ENCODE results near the gene ADAMTSL4. TPM values are rescaled to one million over a fixed set of nuclear protein-coding genes. Genes with fewer than 3 reads are reported as not detected.
"Not testable (repeated sequence)": the region's sequence is repeated elsewhere in the genome, so short reads cannot be mapped to it uniquely, and the experiment has no call there.

ADAMTSL4 gene
- total and polyA plus RNA-seq, 2 donors (not counting 1 experiment from before 2014, with no cell fraction given) = 7.3 to 13.0 TPM

DNA sequence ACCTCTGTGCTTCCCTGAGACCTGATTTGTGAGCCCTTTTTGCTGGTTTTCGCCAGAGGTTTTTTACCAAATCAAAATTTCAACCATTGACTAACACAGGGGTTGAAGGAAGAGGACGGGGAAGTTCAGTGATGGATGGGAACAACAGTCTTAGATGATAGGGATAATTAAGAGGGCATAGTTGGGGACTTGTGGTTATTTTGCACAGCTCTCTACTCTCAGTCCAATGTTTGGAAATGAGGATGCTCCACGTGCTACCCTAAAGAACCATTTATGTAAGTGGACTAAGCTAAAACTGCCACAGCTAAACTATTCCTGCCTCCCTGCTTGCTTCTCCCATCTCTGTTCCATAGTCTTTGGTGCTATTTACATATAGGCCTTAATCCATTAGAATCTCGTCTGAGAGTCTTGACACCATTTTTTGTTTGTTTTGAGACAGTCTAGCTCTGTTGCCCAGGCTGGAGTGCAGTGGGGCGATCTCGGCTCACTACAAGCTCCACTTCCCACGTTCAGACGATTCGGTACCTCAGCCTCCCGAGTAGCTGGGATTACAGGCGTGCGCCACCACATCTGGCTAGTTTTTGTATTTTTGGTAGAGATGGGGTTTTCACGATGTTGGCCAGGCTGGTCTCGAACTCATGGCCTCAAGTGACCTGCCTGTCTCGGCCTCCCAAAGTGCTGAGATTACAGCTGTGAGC lies 30.9 kb downstream of the ADAMTSL4 start:
- Histone ChIP-seq H3K27me3 (ENCODE audit: control insufficient read depth, insufficient read depth, low read length) (no peaks in the 10 kb centered on the region), H3K9me3 (ENCODE audit: control insufficient read depth, insufficient read depth, low read depth, low read length) (no peaks in the 10 kb centered on the region), H4K20me1 (ENCODE audit: control insufficient read depth, extremely low read depth, insufficient read depth, low read length) (peaks cover 21% of the 10 kb centered on the region), H3K79me2 (ENCODE audit: control insufficient read depth, insufficient read depth, low read length) (peaks cover 49% of the 10 kb centered on the region), H3K27ac (ENCODE audit: insufficient read depth, low read length) (peak overlapping the region; percentile 97), H2AFZ (ENCODE audit: low read length) (peak overlapping the region; percentile 43), H3K4me2 (ENCODE audit: extremely low read depth, insufficient read depth, low read length) (peak overlapping the region; percentile 93), H3K4me3 (replicated peaks in 1 of 4; ENCODE audit: control extremely low read depth in 1 of 4, insufficient read depth in 1 of 4, low read depth in 3 of 4, low read length in 4 of 4) (peak overlapping the region; percentile 54 to 62 (median 60)), H3K4me1 (ENCODE audit: control insufficient read depth, extremely low read depth, insufficient read depth, low read length) (peaks cover 3% of the 10 kb centered on the region), H3K36me3 (ENCODE audit: control insufficient read depth, insufficient read depth, low read length) (peaks cover 19% of the 10 kb centered on the region), H3K9ac (ENCODE audit: insufficient read depth, low read length) (peak overlapping the region; percentile 70)
- no peak for TF ChIP-seq EZH2 (IDR thresholded peaks at IDR 0.05; ENCODE audit: low read length, missing control alignments)
- TF ChIP-seq, protein P1, sequence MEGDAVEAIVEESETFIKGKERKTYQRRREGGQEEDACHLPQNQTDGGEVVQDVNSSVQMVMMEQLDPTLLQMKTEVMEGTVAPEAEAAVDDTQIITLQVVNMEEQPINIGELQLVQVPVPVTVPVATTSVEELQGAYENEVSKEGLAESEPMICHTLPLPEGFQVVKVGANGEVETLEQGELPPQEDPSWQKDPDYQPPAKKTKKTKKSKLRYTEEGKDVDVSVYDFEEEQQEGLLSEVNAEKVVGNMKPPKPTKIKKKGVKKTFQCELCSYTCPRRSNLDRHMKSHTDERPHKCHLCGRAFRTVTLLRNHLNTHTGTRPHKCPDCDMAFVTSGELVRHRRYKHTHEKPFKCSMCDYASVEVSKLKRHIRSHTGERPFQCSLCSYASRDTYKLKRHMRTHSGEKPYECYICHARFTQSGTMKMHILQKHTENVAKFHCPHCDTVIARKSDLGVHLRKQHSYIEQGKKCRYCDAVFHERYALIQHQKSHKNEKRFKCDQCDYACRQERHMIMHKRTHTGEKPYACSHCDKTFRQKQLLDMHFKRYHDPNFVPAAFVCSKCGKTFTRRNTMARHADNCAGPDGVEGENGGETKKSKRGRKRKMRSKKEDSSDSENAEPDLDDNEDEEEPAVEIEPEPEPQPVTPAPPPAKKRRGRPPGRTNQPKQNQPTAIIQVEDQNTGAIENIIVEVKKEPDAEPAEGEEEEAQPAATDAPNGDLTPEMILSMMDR (conservative IDR thresholded peaks at IDR 0.05 in 1 of 2, IDR thresholded peaks at IDR 0.05 in 1 of 2; ENCODE audit: low read depth in 1 of 2, low read length in 2 of 2) = no peak
- DNase-seq (ENCODE audit: low read depth in 2 of 2) = no peak

- not testable (repeated sequence) for H2AFZ ChIP-seq (ENCODE audit: low read length); DNase-seq (ENCODE audit: low read depth in 2 of 2); H3K9me3 ChIP-seq (ENCODE audit: control insufficient read depth, insufficient read depth, low read depth, low read length); H3K4me2 ChIP-seq (ENCODE audit: extremely low read depth, insufficient read depth, low read length); H3K9ac ChIP-seq (ENCODE audit: insufficient read depth, low read length); H3K27ac ChIP-seq (ENCODE audit: insufficient read depth, low read length); H3K27me3 ChIP-seq (ENCODE audit: control insufficient read depth, insufficient read depth, low read length); H3K4me3 ChIP-seq (replicated peaks in 1 of 4; ENCODE audit: control extremely low read depth in 1 of 4, insufficient read depth in 1 of 4, low read depth in 3 of 4, low read length in 4 of 4); H3K4me1 ChIP-seq (ENCODE audit: control insufficient read depth, extremely low read depth, insufficient read depth, low read length)
- H3K36me3 ChIP-seq (ENCODE audit: control insufficient read depth, insufficient read depth, low read length) = peaks cover 15% of the 10 kb centered on the region
- H4K20me1 ChIP-seq (ENCODE audit: control insufficient read depth, extremely low read depth, insufficient read depth, low read length) = peaks cover 14% of the 10 kb centered on the region
- H3K79me2 ChIP-seq (ENCODE audit: control insufficient read depth, insufficient read depth, low read length) = peaks cover 40% of the 10 kb centered on the region
Measured at GRCh38 chr1:150580966-150581365, 31.8 kb downstream of the ADAMTSL4 start.

GRCh38 chr1:150581437-150581836 lies 32.2 kb downstream of the ADAMTSL4 start:
- H3K27ac ChIP-seq (ENCODE audit: insufficient read depth, low read length); H3K27me3 ChIP-seq (ENCODE audit: control insufficient read depth, insufficient read depth, low read length); H3K4me2 ChIP-seq (ENCODE audit: extremely low read depth, insufficient read depth, low read length); H2AFZ ChIP-seq (ENCODE audit: low read length); H3K9me3 ChIP-seq (ENCODE audit: control insufficient read depth, insufficient read depth, low read depth, low read length); DNase-seq (ENCODE audit: low read depth in 2 of 2); H3K4me3 ChIP-seq (replicated peaks in 1 of 4; ENCODE audit: control extremely low read depth in 1 of 4, insufficient read depth in 1 of 4, low read depth in 3 of 4, low read length in 4 of 4); H3K4me1 ChIP-seq (ENCODE audit: control insufficient read depth, extremely low read depth, insufficient read depth, low read length); H3K9ac ChIP-seq (ENCODE audit: insufficient read depth, low read length): not testable (repeated sequence)
- Histone ChIP-seq H4K20me1 (ENCODE audit: control insufficient read depth, extremely low read depth, insufficient read depth, low read length) (peaks cover 12% of the 10 kb centered on the region), H3K36me3 (ENCODE audit: control insufficient read depth, insufficient read depth, low read length) (peaks cover 15% of the 10 kb centered on the region), H3K79me2 (ENCODE audit: control insufficient read depth, insufficient read depth, low read length) (peaks cover 35% of the 10 kb centered on the region)

DNA sequence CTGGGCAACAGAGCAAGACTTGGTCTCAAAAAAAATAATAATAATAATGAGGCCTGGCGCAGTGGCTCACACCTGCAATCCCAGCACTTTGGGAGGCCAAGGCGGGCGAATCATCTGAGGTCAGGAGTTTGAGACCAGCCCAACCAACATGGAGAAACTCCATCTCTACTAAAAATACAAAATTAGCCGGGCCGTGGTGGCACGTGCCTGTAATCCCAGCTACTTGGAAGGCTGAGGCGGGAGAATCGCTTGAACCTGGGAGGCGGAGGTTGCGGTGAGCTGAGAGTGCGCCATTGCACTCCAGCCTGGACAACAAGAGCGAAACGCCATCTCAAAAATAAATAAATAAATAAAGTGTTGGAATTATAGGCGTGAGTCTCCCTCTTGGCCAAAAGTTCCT lies 32.8 kb downstream of the ADAMTSL4 start:
- H3K27ac ChIP-seq (ENCODE audit: insufficient read depth, low read length); DNase-seq (ENCODE audit: low read depth in 2 of 2); H3K4me2 ChIP-seq (ENCODE audit: extremely low read depth, insufficient read depth, low read length); H2AFZ ChIP-seq (ENCODE audit: low read length); H3K4me1 ChIP-seq (ENCODE audit: control insufficient read depth, extremely low read depth, insufficient read depth, low read length); H3K27me3 ChIP-seq (ENCODE audit: control insufficient read depth, insufficient read depth, low read length); H3K9ac ChIP-seq (ENCODE audit: insufficient read depth, low read length); H3K4me3 ChIP-seq (replicated peaks in 1 of 4; ENCODE audit: control extremely low read depth in 1 of 4, insufficient read depth in 1 of 4, low read depth in 3 of 4, low read length in 4 of 4); H3K9me3 ChIP-seq (ENCODE audit: control insufficient read depth, insufficient read depth, low read depth, low read length): not testable (repeated sequence)
- Histone ChIP-seq H4K20me1 (ENCODE audit: control insufficient read depth, extremely low read depth, insufficient read depth, low read length) (peaks cover 12% of the 10 kb centered on the region), H3K79me2 (ENCODE audit: control insufficient read depth, insufficient read depth, low read length) (peaks cover 30% of the 10 kb centered on the region), H3K36me3 (ENCODE audit: control insufficient read depth, insufficient read depth, low read length) (peaks cover 11% of the 10 kb centered on the region)

All from fibroblast of lung (primary cell).